ENCODE results near the gene PIGL. TPM values are rescaled to one million over a fixed set of nuclear protein-coding genes. Genes with fewer than 3 reads are reported as not detected.

The PIGL gene
- total and polyA plus RNA-seq, 10 donors = 14.5 to 81.9 (median 59.6) TPM

DNA sequence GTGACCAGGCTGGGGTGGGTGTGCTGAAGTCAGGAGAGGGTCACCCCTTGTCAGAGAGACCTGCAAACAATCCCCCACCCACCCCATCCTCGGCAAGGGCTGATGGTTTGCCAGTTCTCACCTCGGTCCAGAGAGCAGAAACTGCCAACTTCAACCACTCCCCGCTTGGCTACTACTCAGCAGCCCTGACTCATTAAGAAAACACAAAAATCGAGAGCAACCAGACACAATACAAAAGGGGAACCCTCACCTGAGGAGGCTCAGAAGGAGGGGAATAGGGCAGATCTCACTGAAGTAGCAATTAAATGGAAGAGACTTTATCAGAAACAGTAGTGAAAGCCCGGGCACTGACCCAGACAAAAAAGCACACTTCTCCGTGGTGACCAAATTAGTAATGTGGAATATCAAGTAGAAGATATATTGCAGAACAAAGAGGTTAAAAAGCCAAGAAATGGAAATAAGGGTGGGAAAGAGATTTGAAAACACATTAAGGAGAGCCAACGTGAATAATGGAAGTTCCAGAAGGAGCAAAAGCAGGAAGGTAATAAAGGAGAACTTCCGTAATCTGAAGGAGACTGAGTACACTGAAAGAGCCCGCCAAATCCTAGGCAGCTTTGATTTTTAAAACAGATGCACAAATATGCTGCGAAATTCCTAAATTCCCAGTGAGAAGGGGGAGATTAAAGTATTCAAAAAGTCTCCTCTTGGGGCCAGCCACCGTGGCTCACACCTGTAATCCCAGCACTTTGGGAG is 112.7 kb downstream of the PIGL start:
- 81 to 84% (median 82%) methylated on average over 10 to 11 of the region's 11 CpGs for WGBS, 5 donors
- intact Hi-C loops (cut with DNase I; ENCODE audit: low total_unique reads) = no loop called here
- Histone ChIP-seq H3K4me3 (no peak overlapping the region), H3K36me3 (peaks cover 0 to 34% (median 17%) of the 10 kb centered on the region in 6 donors), H3K27ac (no peak overlapping the region), H3K9me3 (no peaks in the 10 kb centered on the region), H3K4me1 (no peaks in the 10 kb centered on the region), H3K27me3 (replicated peaks in 1 of 7) (no peaks in the 10 kb centered on the region)
- TF ChIP-seq POLR2A (IDR thresholded peaks at IDR 0.05) (no peak), POLR2AphosphoS5 (IDR thresholded peaks at IDR 0.05) (no peak)
- TF ChIP-seq, protein P1, sequence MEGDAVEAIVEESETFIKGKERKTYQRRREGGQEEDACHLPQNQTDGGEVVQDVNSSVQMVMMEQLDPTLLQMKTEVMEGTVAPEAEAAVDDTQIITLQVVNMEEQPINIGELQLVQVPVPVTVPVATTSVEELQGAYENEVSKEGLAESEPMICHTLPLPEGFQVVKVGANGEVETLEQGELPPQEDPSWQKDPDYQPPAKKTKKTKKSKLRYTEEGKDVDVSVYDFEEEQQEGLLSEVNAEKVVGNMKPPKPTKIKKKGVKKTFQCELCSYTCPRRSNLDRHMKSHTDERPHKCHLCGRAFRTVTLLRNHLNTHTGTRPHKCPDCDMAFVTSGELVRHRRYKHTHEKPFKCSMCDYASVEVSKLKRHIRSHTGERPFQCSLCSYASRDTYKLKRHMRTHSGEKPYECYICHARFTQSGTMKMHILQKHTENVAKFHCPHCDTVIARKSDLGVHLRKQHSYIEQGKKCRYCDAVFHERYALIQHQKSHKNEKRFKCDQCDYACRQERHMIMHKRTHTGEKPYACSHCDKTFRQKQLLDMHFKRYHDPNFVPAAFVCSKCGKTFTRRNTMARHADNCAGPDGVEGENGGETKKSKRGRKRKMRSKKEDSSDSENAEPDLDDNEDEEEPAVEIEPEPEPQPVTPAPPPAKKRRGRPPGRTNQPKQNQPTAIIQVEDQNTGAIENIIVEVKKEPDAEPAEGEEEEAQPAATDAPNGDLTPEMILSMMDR (IDR thresholded peaks at IDR 0.05 in 8 of 11, conservative IDR thresholded peaks at IDR 0.05 in 3 of 11) = no peak
- DNase-seq = no peak

DNA sequence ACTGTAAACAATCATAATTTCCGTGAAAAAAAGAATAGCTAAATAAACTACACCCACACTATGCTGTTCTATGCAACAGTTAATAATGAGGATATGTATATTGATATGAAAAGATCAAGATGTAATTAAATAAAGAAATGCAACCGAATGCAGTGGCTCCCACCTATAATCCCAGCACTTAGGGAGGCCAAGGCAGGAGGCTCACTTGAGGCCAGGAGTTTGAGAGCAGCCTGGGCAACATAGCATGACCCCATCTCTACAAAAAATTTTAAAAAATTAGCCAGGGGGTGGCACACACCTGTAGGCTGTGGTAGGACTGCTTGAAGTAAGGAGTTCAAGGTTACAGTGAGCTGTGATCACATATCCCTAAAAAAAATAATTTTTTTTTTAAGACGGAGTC is 121.4 kb downstream of the PIGL start:
- intact Hi-C loops (cut with DNase I; ENCODE audit: low total_unique reads) = no loop called here

DNA sequence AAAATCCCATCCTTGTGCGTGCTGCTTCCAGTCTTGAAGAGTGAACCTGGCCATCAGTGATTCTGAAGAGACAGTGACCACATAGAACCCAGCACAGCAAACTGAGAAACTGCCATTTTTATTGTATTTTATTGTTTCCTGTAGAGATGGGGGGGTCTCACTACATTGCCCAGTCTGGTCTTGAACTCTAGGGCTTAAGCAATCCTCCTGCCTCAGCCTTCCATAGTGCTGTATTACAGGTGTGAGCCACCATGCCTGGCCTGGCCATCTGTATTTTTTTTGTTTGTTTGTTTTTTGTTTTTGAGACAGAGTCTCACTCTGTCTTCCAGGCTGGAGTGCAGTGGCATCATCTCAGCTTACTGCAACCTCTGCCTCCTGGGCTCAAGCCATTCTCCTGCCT is 122.4 kb downstream of the PIGL start:
- 94 to 100% (median 95%) methylated on average over 1 of the region's 1 CpG for WGBS, 5 donors
- no peaks in the 10 kb centered on the region for H3K27me3 ChIP-seq (replicated peaks in 1 of 7)
- DNase-seq = no peak
- intact Hi-C loops (cut with DNase I; ENCODE audit: low total_unique reads) = no loop called here
- no peak overlapping the region for H3K27ac ChIP-seq
- TF ChIP-seq, protein P1 (IDR thresholded peaks at IDR 0.05 in 8 of 11, conservative IDR thresholded peaks at IDR 0.05 in 3 of 11) = no peak
- TF ChIP-seq POLR2A (IDR thresholded peaks at IDR 0.05) = no peak
- TF ChIP-seq POLR2AphosphoS5 (IDR thresholded peaks at IDR 0.05) = no peak
- H3K9me3 ChIP-seq = no peaks in the 10 kb centered on the region
- peaks cover 0 to 25% (median 7%) of the 10 kb centered on the region in 6 donors for H3K36me3 ChIP-seq
- no peak overlapping the region for H3K4me3 ChIP-seq
- H3K4me1 ChIP-seq = no peaks in the 10 kb centered on the region

More for the DNA sequence above, 121.4 kb downstream of the PIGL start:
- 93 to 99% (median 94%) methylated on average over 3 of the region's 3 CpGs for WGBS, 5 donors
- TF ChIP-seq, protein P1 (IDR thresholded peaks at IDR 0.05 in 8 of 11, conservative IDR thresholded peaks at IDR 0.05 in 3 of 11) = no peak
- TF ChIP-seq POLR2A (IDR thresholded peaks at IDR 0.05) (no peak), POLR2AphosphoS5 (IDR thresholded peaks at IDR 0.05) (no peak)
- no peak overlapping the region for H3K4me3 ChIP-seq
- DNase-seq = no peak
- no peaks in the 10 kb centered on the region for H3K27me3 ChIP-seq (replicated peaks in 1 of 7)
- H3K4me1 ChIP-seq = no peaks in the 10 kb centered on the region
- H3K36me3 ChIP-seq = peaks cover 0 to 15% (median 7%) of the 10 kb centered on the region in 6 donors
- no peak overlapping the region for H3K27ac ChIP-seq
- no peaks in the 10 kb centered on the region for H3K9me3 ChIP-seq

DNA sequence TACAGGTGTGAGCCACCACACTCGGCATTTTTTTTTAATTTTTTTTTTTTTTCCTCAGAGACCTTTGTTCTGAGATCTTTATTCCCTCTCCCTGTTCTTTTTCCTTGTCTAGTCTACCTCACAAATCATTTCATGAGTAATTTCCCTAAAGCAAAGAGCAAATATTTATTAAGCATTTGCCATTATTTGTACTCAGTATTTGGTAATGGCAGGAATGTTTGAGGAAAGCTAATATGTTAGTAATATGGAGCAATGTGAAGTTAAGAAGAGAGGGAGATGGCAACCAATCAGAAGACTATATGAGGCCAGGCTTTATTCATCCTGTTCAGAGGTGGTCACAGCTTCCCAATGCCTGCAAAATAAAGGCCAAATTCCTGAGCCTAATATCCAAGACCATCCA is 122.9 kb downstream of the PIGL start:
- 92 to 100% (median 100%) methylated on average over 1 of the region's 1 CpG for WGBS, 5 donors
- H3K27me3 ChIP-seq (replicated peaks in 1 of 7) = no peaks in the 10 kb centered on the region
- TF ChIP-seq, protein P1 (IDR thresholded peaks at IDR 0.05 in 8 of 11, conservative IDR thresholded peaks at IDR 0.05 in 3 of 11) = no peak
- intact Hi-C loops (cut with DNase I; ENCODE audit: low total_unique reads) = no loop called here
- H3K36me3 ChIP-seq = peaks cover 0 to 27% (median 7%) of the 10 kb centered on the region in 6 donors
- DNase-seq = no peak
- H3K4me3 ChIP-seq = no peak overlapping the region
- no peak overlapping the region for H3K27ac ChIP-seq
- H3K4me1 ChIP-seq = no peaks in the 10 kb centered on the region
- H3K9me3 ChIP-seq = no peaks in the 10 kb centered on the region

All from spleen (tissue), 11 donors.